Stimulated activated CD4-positive, alpha-beta T cell treated with anti-CD3 and anti-CD28 coated beads, Interleukin-12 subunit alpha, Interleukin-12 subunit beta, amount 100 ng/mL, for 48 hours (primary cell): Measurements from ENCODE around the gene ERICH6B.

ENCODE experiments used
- DNase-seq, 3 donors: peaks; one replicate each; pipeline ENCODE4 v3.0.0-alpha.2; 2020; ENCODE audit warnings: low read depth in 2 of 3, low spot score in 1 of 3

Gene ERICH6B

GRCh38 chr13:45602183-45603170, 13.1 kb downstream of the ERICH6B start:
- no peak for DNase-seq

DNA sequence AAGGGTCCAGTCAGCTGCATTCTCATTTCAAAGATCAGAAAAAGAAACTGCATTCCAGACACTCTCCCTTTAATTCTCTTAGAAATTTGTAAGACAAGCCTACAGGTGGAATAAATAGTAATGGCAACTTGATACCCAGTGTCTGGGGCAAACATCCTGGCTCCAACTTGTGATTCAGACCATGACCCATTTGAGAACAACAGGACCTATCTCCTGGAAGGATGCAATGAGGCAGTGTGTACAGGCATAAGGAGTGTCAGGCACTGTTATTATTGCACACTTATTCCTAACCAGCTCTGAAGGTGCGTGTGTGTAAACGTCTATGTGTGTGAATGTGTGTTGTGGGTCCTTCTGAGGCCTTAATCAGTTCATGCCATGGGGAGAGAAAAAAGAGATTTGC, 13.9 kb downstream of the ERICH6B start:
- DNase-seq, result no peak

- no peak for DNase-seq
These were observed 16.9 kb downstream of the ERICH6B start for GRCh38 chr13:45598597-45598996.

DNA sequence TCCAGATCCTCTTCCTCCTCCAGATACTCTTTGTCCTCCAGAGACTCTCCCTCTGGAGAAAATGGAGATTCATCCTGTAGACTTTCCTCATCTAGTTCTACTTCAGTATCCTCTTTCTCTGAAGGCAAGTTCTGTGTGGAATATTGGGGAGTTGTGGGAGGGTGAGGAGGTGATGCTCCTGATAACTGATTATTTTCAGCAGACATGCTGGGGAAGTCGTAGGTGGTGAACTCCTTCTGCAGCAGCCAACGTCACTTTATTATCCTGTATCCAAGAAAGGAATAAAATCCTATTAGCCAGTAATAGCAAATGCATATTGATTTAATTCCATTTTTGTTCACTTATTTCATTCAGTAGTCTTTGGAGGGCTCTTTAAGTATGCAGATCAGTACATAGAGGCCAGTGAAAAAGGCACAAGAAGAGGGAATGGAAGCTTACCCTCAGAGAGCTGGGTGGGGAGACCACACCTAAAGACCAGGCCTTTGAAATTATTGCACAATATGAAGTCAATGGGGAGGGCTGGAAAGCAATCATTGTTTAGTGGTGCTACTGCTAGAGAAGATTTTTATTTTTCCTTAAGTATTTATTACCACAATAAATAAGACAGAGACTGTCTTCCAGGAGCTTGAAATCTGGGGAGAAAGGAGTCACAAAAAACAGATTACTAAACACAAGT, 18.6 kb downstream of the ERICH6B start:
- no peak for DNase-seq

- no peak for DNase-seq
These were observed 19.6 kb downstream of the ERICH6B start for GRCh38 chr13:45595965-45596364.

DNA sequence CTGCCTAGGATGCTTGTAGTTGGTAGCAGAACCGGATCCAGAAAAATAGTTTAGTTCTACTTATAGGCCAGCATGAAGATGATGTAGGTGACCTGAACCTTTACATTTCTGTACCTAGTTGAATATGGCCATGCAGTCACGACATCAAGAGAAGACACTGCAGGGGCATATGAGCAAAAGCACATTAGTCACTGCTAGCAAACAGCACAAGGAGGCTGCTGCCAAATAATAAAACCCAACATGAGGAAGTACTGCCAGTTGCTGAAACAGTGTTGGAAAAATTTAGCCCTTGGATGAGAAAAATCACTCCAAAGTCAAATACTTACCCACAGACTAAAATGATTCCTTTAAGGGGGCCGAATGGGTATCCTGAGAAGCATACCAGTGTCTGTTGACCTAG, 20.8 kb downstream of the ERICH6B start:
- DNase-seq, result no peak

- DNase-seq, result no peak
These were observed 21.3 kb downstream of the ERICH6B start for GRCh38 chr13:45594227-45594626.

DNA sequence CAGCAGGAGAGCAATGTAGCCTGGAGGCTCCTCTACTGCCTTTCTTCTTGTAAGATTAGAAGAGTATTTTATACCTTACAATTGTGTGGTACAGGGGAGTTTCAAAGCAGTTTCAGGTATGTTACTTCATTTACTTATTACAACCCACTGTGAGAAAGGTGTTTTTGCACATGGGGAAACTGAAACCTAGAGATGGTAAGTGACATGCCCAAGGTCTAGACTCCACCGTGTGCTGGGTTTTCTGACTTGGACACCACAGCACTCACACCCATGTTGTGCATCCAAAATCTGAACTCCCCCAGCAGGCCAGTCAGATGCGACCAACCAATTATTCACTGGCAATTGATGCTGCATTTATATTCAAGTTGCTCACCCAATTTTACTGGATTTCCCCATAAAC, 22.8 kb downstream of the ERICH6B start:
- DNase-seq, result no peak

- no peak for DNase-seq
These were observed 25.5 kb downstream of the ERICH6B start for GRCh38 chr13:45590066-45590465.

DNA sequence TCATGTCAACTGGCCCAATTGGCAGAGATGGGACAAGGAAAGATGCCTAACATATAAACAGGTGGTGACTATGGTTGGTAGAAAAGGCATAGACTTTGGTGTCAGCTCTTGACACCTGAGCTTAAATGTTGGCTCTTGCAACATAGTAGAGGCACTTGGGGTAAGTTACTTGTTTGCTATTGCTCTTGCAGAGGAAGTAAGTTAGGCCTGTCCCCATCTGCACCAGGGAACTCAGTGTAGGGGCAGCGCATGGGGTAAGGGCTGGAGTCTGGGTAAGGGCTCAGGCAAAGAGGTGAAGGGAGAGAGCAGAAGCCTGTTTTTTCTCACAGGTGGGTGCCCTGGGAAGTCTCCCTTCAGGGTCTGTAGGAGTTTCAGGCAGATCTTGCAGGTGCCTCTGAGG, 27.6 kb downstream of the ERICH6B start:
- DNase-seq, result no peak

DNA sequence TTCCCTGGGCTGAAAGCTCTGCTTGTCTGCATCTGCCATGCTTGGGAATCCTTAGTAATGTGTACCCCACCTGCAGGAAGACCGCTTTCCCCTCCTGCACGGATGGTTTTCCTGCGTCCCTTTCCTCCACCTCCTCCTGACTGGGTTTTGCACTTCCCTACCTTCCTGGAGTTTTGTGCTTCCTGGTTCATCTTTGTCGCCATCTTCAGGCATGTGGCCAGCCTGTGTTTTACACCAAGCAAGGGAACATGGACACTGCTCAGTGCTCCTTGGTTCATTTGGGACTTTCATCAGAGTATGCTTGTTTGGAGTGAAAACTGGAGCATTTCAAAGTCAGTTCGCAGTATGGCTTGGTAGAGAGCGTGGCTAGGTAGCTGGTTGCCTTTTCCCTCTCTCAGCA, 30.7 kb downstream of the ERICH6B start:
- DNase-seq, result no peak

DNA sequence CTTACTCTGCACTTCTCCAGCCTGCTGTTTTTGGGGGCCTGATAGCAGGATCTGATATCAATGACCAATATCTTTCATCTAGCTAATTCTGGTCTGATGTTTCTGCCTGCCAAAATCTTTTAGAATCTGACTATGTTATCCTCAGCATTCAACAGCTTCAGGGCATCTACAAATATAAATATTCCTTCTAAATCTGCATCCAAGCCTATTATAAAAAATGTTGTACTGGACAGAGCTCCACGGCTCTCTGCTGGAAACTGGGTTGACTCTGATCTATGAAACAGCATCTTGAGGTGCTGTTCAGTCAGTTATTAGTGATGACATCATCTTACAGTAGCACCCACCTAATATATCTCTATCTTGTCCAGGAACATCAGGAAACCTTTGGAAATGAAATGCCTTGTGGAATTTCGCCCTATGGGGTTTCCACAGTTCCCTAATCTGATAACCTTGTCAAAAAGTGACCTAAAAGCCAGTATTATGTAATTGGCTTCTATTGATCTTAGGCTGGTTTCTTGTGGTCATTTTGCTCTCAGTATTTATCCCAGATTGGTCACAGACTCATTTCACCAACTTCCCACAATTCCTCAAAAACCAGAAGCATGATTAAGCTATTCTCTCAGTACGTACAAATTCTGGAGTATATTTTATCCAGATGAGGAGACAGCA, 33.0 kb downstream of the ERICH6B start:
- DNase-seq, result no peak

- DNase-seq, result no peak
These were observed 39.1 kb downstream of the ERICH6B start for GRCh38 chr13:45576466-45576865.

DNA sequence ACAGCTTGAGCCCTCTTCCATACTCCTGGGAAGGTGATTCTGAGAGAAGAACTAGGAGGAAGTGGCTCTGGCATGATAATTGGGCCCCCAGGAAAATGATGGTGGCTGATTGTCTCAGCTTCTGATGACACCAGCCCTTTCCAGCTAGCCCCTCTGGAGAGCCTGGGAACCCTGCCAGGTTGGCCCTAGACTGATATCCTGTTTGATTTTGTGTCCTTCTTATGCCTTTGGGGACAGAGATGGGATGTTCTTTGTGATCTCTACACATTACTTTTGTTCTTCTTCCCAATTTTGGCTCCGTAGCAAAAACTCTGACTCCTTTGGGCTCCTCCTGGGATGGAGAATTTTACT, 39.7 kb downstream of the ERICH6B start:
- no peak for DNase-seq

- no peak for DNase-seq
These were observed 40.3 kb downstream of the ERICH6B start for GRCh38 chr13:45575146-45575829.

- DNase-seq, result no peak
These were observed 50.2 kb downstream of the ERICH6B start for GRCh38 chr13:45565331-45565730.

GRCh38 chr13:45564133-45564776, 51.3 kb downstream of the ERICH6B start:
- no peak for DNase-seq

DNA sequence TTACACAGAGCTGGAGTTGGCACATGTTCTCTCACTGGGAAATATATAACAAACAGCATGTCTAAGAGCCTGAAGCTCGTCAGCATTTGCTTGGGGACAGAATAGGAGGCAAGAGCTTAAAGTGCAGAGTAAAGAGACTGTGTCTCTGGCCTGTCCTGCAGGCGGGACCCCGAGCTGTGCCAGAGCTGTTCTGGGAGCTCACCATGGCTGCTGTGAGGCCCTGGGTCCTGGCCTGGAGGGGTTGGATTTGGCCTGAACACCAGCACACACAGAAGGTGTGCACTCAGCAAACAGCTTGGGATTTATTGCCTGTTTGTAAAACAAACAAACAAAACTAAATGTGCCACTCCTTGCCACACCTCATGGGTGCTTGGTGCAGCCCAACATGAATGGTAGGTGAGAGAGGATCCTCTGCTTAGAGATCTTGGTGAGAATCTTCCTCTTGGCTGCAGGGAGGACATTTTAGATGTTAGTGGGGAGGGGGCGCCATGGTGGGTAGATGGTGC, 60.9 kb downstream of the ERICH6B start:
- no peak for DNase-seq

DNA sequence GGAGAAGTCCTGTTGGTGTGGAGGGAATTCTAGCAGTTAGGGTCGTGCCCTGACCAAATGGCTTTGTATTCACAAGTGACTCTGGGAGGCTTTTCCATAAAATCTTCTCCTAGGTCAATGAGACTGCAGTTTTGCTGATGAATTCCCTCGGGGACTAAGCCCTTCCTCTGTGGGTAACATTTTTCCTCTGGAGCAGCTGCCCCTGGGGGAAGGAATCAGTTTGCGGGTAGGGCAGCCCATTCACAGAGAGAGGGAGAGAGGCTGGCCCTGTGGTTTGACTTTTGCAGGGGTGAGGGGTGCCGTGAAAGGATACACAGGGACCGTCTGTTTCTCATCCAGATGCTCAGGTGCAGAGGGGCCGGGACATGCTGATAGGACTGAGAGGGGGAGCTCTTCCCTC, 67.3 kb downstream of the ERICH6B start:
- DNase-seq, result no peak

GRCh38 chr13:45546410-45546765, 69.2 kb downstream of the ERICH6B start:
- no peak for DNase-seq
